ENCODE results near the gene CACNA1C. TPM values are rescaled to one million over a fixed set of nuclear protein-coding genes. Genes with fewer than 3 reads are reported as not detected.

Gene CACNA1C
- total RNA-seq, 2 donors from 2014 or later = 70.0 to 127 TPM

DNA sequence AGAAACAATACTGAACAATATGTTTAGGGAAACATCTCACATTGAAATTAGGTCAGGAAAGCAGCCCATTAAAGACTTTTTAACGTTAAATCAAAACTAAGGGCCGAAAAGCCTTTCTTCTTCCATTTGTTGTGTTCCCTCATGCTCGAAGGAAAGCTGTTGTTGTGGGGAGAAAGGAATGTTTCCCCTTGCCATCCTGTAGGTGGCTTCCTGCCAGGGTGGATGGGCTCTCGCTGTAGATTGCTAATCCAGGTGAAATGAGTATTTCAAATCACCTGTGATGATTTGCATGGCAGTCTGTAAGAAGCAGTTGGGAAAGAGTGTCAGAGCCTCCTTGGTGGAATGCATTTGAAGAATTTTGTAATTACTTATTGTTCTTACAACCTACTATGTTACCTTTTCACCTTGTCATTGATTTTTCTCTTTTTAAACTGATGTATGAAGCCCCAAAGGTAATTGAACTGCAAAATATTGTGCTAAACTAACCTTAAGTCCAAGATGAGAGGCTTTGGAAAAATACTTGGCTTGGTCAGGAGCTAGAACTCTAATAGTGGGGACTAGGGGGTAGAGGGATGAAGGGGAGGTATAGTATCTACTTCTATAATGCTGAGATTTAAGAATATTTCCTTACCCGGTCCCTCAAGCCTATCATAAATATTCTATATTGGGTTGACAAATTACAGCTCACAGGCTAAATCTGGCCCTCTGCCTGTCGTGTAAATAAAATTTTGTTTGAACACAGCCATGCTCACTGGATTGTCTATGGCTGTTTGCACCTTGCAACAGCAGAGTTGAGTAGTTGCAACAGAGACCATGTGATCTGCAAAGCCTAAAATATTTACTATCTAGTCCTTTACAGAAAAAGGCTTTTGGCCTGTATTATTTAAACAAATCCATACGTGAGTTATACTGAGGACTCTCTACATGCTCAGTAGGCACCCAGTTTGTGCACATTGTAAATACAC lies 40.9 kb upstream of the CACNA1C start:
- Histone ChIP-seq H3K9me3 (no peaks in the 10 kb centered on the region), H3K27ac (no peak overlapping the region), H3K27me3 (replicated peaks; ENCODE audit: insufficient read depth) (no peaks in the 10 kb centered on the region), H3K4me3 (no peak overlapping the region), H3K4me1 (ENCODE audit: control insufficient read depth in 1 of 2, low read depth in 2 of 2) (no peaks in the 10 kb centered on the region), H3K36me3 (no peaks in the 10 kb centered on the region)
- DNase-seq (ENCODE audit: low spot score) (no peak), ATAC-seq (ENCODE audit: insufficient number of reproducible peaks, low FRiP score, low read depth) (no peak)
- TF ChIP-seq, protein P1, sequence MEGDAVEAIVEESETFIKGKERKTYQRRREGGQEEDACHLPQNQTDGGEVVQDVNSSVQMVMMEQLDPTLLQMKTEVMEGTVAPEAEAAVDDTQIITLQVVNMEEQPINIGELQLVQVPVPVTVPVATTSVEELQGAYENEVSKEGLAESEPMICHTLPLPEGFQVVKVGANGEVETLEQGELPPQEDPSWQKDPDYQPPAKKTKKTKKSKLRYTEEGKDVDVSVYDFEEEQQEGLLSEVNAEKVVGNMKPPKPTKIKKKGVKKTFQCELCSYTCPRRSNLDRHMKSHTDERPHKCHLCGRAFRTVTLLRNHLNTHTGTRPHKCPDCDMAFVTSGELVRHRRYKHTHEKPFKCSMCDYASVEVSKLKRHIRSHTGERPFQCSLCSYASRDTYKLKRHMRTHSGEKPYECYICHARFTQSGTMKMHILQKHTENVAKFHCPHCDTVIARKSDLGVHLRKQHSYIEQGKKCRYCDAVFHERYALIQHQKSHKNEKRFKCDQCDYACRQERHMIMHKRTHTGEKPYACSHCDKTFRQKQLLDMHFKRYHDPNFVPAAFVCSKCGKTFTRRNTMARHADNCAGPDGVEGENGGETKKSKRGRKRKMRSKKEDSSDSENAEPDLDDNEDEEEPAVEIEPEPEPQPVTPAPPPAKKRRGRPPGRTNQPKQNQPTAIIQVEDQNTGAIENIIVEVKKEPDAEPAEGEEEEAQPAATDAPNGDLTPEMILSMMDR (IDR thresholded peaks at IDR 0.05) = no peak

DNA sequence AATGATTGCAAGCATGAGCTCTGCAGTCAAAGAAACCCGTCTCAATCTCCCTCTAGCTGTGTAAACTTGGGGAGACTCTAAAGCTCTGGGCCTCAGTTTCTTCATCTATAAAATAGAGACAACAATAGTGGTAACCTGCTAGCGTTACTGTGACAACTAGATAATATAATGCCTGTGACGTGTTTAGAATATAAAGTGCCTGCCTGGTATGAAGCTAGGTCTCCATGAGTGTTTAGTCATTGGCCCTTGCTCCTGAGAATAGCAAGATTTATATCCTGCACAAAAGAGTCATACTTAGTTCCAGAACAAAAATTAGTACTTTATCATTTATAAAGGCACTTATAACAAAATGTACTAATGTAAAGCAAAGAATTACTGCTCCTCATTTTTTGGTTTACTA lies 39.7 kb upstream of the CACNA1C start:
- no peak for ATAC-seq (ENCODE audit: insufficient number of reproducible peaks, low FRiP score, low read depth)
- Histone ChIP-seq H3K27me3 (replicated peaks; ENCODE audit: insufficient read depth) (no peaks in the 10 kb centered on the region), H3K4me3 (no peak overlapping the region), H3K27ac (no peak overlapping the region), H3K36me3 (no peaks in the 10 kb centered on the region), H3K4me1 (ENCODE audit: control insufficient read depth in 1 of 2, low read depth in 2 of 2) (no peaks in the 10 kb centered on the region), H3K9me3 (no peaks in the 10 kb centered on the region)
- DNase-seq (ENCODE audit: low spot score) = no peak
- TF ChIP-seq, protein P1 (IDR thresholded peaks at IDR 0.05) = no peak

DNA sequence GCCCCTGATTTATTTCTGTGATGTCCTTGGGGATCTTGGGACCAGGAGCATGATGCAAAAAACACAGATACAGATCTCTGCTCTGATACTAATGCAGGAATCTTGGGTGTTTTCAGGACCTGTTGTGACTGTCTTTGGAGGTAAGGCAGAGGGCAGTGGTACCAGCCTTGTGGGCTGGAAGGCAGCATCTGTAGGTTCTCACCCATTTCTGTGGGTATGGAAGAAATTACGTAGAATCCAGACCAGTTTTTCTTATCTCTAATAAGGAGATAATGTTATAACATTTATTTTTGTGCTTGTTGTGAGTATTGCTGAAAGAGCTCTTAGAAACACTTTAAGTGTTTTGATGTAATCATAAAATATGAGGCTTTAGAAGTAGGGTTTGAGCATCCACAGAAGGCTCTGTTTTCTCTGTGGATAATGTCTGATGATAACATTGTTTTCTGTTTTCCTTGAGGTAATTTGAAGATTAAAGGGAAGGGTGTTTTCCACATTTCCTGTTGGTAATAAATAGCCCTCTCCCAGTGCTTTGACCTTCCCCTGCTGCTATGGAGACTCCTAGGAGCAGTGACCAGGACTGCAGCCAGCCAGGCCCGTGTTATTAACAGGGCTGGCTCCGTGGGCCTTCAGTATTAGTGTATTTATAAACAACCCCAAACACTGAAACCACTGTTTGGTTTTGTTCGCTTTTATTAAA lies 39.1 kb upstream of the CACNA1C start:
- TF ChIP-seq, protein P1 (IDR thresholded peaks at IDR 0.05) = no peak
- H3K27ac ChIP-seq = no peak overlapping the region
- no peaks in the 10 kb centered on the region for H3K27me3 ChIP-seq (replicated peaks; ENCODE audit: insufficient read depth)
- H3K9me3 ChIP-seq = no peaks in the 10 kb centered on the region
- ATAC-seq (ENCODE audit: insufficient number of reproducible peaks, low FRiP score, low read depth) (no peak), DNase-seq (ENCODE audit: low spot score) (no peak)
- H3K4me1 ChIP-seq (ENCODE audit: control insufficient read depth in 1 of 2, low read depth in 2 of 2) = no peaks in the 10 kb centered on the region
- H3K4me3 ChIP-seq = no peak overlapping the region
- no peaks in the 10 kb centered on the region for H3K36me3 ChIP-seq

DNA sequence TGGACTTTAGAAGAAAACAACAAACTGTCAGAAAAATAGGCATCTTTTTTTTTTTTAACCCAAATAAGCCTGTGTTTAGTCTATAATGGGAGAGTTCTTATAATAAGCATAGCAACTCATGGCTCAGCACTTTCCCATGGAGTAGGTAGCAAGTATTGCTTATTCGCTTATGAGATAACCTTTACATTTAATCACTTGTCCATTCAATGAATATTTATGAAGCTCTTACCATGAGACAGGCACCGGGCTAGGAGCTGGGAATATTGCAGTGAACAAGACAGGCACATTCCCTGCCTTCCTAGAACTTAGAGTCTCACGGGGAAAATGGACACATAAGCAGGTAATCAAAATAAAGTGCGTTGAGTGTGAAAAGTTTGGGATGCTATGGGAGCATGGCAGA lies 38.6 kb upstream of the CACNA1C start:
- Histone ChIP-seq H3K27ac (no peak overlapping the region), H3K27me3 (replicated peaks; ENCODE audit: insufficient read depth) (no peaks in the 10 kb centered on the region), H3K4me1 (ENCODE audit: control insufficient read depth in 1 of 2, low read depth in 2 of 2) (no peaks in the 10 kb centered on the region), H3K36me3 (no peaks in the 10 kb centered on the region), H3K9me3 (no peaks in the 10 kb centered on the region), H3K4me3 (no peak overlapping the region)
- ATAC-seq (ENCODE audit: insufficient number of reproducible peaks, low FRiP score, low read depth) (no peak), DNase-seq (ENCODE audit: low spot score) (no peak)
- TF ChIP-seq, protein P1 (IDR thresholded peaks at IDR 0.05) = no peak

DNA sequence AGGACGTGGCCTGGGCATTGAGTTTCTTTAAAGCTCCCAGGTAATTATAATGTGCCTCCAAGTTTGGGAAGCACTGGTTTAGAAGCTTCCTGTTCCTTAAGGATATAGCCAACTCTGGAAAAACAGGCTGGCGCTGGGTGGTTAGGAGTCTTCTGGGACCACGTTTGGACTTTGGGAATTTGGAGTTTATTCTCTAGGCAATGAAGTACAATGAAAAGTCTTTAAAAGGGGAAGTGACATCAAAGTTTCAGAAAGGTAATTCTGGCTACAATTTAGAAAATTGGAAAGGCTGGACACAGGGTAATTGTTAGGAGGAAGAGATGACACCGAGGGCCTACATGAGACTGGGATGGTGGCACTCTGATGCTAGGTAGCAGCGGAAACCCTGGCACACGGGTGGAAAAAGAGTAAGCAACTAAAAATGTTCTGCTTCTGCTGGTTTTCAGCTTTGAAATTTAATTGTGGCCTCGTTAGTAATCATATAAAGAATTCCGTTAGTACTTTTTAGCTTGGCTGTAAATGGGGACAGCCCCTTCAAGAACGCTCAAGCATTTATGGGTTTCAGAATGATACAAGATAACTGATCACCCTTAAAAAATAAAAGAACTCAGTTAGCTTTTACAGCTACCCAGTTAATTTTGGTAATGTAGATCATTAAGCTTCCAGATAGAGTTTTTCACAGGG lies 35.8 kb upstream of the CACNA1C start:
- no peaks in the 10 kb centered on the region for H3K4me1 ChIP-seq (ENCODE audit: control insufficient read depth in 1 of 2, low read depth in 2 of 2)
- no peak for DNase-seq (ENCODE audit: low spot score)
- no peak for ATAC-seq (ENCODE audit: insufficient number of reproducible peaks, low FRiP score, low read depth)
- TF ChIP-seq, protein P1 (IDR thresholded peaks at IDR 0.05) = no peak
- no peak overlapping the region for H3K4me3 ChIP-seq
- H3K36me3 ChIP-seq = no peaks in the 10 kb centered on the region
- no peak overlapping the region for H3K27ac ChIP-seq
- no peaks in the 10 kb centered on the region for H3K27me3 ChIP-seq (replicated peaks; ENCODE audit: insufficient read depth)
- H3K9me3 ChIP-seq = no peaks in the 10 kb centered on the region

Data from thoracic aorta (tissue), 2 donors.